Measurements from ENCODE around the gene DDOST. TPM values are rescaled to one million over a fixed set of nuclear protein-coding genes. Genes with fewer than 3 reads are reported as not detected.

The DDOST gene
- polyA plus RNA-seq, 2 of the 4 experiments (the other 2 are of a cell fraction): 158 to 231 TPM

DNA sequence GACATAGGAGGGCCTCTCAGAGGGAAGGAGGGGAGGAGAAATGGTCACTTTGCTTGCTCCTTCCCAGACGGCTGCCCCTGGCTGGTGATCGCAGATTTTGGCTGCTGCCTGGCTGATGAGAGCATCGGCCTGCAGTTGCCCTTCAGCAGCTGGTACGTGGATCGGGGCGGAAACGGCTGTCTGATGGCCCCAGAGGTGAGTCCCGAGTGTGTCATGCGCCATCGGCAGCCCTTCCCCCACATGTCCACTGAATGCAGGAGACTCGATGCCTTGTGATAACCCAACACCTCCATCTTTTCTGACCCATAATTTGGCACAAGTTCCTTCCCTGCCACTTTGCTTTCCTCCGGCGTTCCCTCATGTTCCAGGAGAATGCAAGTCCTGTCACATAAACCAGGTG is 12.7 kb downstream of the DDOST start:
- H3K9me3 ChIP-seq: no peaks in the 10 kb centered on the region
- CTCF ChIA-PET: interaction anchor here (1.4 to 1.7 kb wide), 3 partner anchors 9 to 74 kb away, joined by 3 to 4 read pairs (median 4); no protein-coding TSS in a partner anchor
- H3K4me2 ChIP-seq: no peak overlapping the region
- H3K4me1 ChIP-seq: no peaks in the 10 kb centered on the region
- no peak for FAIRE-seq
- H3K4me3 ChIP-seq: no peak overlapping the region
- H3K27ac ChIP-seq: no peak overlapping the region
- no peak for TF ChIP-seq ZFP36 (IDR thresholded peaks at IDR 0.05; ENCODE audit: borderline replicate concordance, partially characterized antibody)
- no peak for TF ChIP-seq TP53 (CRISPR knock-in tag; IDR thresholded peaks at IDR 0.05)
- TF ChIP-seq CTCF (IDR thresholded peaks at IDR 0.05): no peak
- TF ChIP-seq EHMT2 (IDR thresholded peaks at IDR 0.05; ENCODE audit: low read depth): no peak
- TF ChIP-seq POLR2A (IDR thresholded peaks at IDR 0.05; ENCODE audit: low read length): no peak
- TF ChIP-seq ESRRA (IDR thresholded peaks at IDR 0.05; ENCODE audit: borderline replicate concordance, low read length): no peak
- no peak for DNase-seq (ENCODE audit: low read depth in 1 of 2, low spot score in 1 of 2)
- POLR2A ChIA-PET: interaction anchor here (1.1 kb wide), 1 partner anchor 13 kb away, joined by 3 read pairs; the partner anchor contains the start of gene DDOST
- ATAC-seq: no peak
- 95% methylated on average over 13 of the region's 13 CpGs for WGBS (ENCODE audit: missing lambda C conversion rate)

- TF ChIP-seq MAFK (IDR thresholded peaks at IDR 0.05; ENCODE audit: partially characterized antibody): no peak
- TF ChIP-seq, protein P1, sequence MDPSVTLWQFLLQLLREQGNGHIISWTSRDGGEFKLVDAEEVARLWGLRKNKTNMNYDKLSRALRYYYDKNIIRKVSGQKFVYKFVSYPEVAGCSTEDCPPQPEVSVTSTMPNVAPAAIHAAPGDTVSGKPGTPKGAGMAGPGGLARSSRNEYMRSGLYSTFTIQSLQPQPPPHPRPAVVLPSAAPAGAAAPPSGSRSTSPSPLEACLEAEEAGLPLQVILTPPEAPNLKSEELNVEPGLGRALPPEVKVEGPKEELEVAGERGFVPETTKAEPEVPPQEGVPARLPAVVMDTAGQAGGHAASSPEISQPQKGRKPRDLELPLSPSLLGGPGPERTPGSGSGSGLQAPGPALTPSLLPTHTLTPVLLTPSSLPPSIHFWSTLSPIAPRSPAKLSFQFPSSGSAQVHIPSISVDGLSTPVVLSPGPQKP (IDR thresholded peaks at IDR 0.05; ENCODE audit: low read depth, low read length): no peak
- TF ChIP-seq RCOR1 (IDR thresholded peaks at IDR 0.05; ENCODE audit: low read depth, low read length): no peak
- TF ChIP-seq, protein P2, sequence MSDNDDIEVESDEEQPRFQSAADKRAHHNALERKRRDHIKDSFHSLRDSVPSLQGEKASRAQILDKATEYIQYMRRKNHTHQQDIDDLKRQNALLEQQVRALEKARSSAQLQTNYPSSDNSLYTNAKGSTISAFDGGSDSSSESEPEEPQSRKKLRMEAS (IDR thresholded peaks at IDR 0.05): no peak
- no peak for TF ChIP-seq RFX5 (IDR thresholded peaks at IDR 0.05)
- Histone ChIP-seq H3K9me3 (no peaks in the 10 kb centered on the region), H3K27ac (no peak overlapping the region), H3K4me3 (no peak overlapping the region), H3K4me2 (no peak overlapping the region), H3K4me1 (no peaks in the 10 kb centered on the region)
- 95% methylated on average over 14 of the region's 14 CpGs for WGBS (ENCODE audit: missing lambda C conversion rate)
- POLR2A ChIA-PET: no interaction called here
- CTCF ChIA-PET: interaction anchor here (0.6 to 1.5 kb wide), 6 partner anchors 16 to 253 kb away, joined by 3 to 4 read pairs (median 3); partner anchors contain the start of gene DDOST
- no peak for FAIRE-seq
- ATAC-seq: no peak
- no peak for DNase-seq (ENCODE audit: low read depth in 1 of 2, low spot score in 1 of 2)
Measured at GRCh38 chr1:20645414-20645813, 15.8 kb downstream of the DDOST start.

DNA sequence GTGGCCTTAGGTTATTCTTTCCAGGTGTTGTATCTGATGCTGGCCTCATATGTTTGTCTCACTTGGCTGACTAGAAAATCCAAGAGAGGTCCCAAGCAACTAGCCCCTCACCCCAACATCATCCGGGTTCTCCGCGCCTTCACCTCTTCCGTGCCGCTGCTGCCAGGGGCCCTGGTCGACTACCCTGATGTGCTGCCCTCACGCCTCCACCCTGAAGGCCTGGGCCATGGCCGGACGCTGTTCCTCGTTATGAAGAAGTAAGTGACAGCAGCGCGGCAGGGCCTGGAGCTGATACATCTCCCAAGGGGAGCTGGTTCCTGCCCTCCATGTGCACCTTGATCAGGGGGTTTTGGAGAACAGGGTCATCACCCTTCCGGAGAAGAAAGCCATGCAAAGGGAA is 16.8 kb downstream of the DDOST start:
- Histone ChIP-seq H3K27ac (no peak overlapping the region), H3K4me3 (no peak overlapping the region), H3K4me2 (no peak overlapping the region), H3K4me1 (no peaks in the 10 kb centered on the region), H3K9me3 (no peaks in the 10 kb centered on the region)
- FAIRE-seq: no peak
- no peak for ATAC-seq
- POLR2A ChIA-PET: no interaction called here
- CTCF ChIA-PET: no interaction called here
- WGBS (ENCODE audit: missing lambda C conversion rate): 89% methylated on average over 6 of the region's 13 CpGs
- DNase-seq (ENCODE audit: low read depth in 1 of 2, low spot score in 1 of 2): no peak
- TF ChIP-seq TFCP2L1 (CRISPR knock-in tag; IDR thresholded peaks at IDR 0.05): no peak
- TF ChIP-seq NPAS2 (CRISPR knock-in tag; IDR thresholded peaks at IDR 0.05; ENCODE audit: borderline replicate concordance): no peak
- no peak for TF ChIP-seq CBX8 (IDR thresholded peaks at IDR 0.05)
- TF ChIP-seq HOXA7 (CRISPR knock-in tag; IDR thresholded peaks at IDR 0.05): no peak
- TF ChIP-seq, protein P3, sequence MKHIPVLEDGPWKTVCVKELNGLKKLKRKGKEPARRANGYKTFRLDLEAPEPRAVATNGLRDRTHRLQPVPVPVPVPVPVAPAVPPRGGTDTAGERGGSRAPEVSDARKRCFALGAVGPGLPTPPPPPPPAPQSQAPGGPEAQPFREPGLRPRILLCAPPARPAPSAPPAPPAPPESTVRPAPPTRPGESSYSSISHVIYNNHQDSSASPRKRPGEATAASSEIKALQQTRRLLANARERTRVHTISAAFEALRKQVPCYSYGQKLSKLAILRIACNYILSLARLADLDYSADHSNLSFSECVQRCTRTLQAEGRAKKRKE (CRISPR knock-in tag; IDR thresholded peaks at IDR 0.05; ENCODE audit: low read depth): no peak
- no peak for TF ChIP-seq HEYL (CRISPR knock-in tag; IDR thresholded peaks at IDR 0.05)
- no peak for TF ChIP-seq BCL3 (IDR thresholded peaks at IDR 0.05)
- TF ChIP-seq NR3C1 (IDR thresholded peaks at IDR 0.05): no peak
- TF ChIP-seq HOXB13 (CRISPR knock-in tag; IDR thresholded peaks at IDR 0.05; ENCODE audit: low read depth): no peak
- TF ChIP-seq, protein P2 (IDR thresholded peaks at IDR 0.05): no peak
- TF ChIP-seq HMGXB4 (CRISPR knock-in tag; IDR thresholded peaks at IDR 0.05; ENCODE audit: borderline replicate concordance): no peak
- no peak for TF ChIP-seq KDM5A (IDR thresholded peaks at IDR 0.05)

Data from A549 (cell line).